ENCODE results near the gene HTR2A.
A peak's percentile ranks its signal among the peaks of the same experiment; 100 is the strongest.

HTR2A gene

DNA sequence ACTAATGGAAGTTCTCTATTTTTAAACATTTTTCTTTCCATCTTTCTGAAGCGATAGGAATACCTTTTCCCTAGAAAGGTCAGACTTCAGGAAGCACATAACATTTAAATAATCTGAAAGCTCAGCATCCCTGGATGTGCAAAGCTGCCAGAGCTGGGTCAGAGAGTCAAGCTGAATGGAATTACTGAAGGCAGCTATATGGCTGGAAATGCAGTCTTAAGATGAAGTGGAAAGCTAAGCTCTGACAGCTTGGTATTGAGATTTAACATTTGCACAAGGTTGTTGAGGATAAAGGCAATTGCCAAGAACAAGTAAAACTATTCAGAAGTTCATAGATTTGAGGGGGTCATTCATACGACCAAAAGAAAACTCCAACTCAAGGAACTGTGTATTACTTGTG lies 28.8 kb downstream of the HTR2A start:
- DNase-seq (ENCODE audit: low spot score) = no peak

DNA sequence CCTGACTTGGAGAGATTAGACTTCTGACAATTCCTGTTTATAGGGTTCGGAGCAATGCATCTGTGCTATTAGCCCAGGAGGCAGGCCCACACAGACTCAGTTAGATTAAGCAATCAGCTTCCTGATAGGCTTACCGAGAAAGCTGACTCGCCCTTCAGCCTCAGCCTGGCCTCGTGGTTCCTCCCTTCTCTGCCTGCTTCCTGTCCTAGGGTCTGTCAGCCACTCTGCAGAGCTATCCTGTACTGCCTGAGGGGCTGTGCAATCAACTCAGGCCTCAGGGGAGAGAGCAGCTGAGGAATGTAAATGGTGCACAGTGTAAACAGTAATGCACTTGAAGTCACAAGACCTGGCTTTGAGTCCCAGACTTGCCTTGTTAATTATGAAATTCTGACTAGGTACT lies 30.7 kb downstream of the HTR2A start:
- no peak for DNase-seq (ENCODE audit: low spot score)

DNA sequence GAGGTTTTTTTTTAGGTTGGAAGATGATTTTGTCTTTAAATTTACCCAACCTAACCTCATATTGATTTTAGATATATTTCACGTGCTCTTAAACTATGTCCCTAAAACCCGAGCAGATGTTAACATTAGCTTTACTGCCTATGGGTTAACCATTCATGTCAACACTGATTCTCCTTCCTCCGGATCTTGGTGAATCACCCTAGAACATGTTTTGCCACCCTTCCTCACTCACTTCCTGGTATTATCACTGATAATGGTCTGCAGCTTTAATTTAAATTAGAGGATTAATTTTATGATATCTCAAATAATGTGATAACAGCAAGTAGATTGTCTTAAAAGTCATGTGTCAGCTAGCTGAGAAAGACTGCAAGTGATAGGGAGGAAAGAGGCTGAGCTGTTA lies 31.9 kb downstream of the HTR2A start:
- no peak for DNase-seq (ENCODE audit: low spot score)

DNA sequence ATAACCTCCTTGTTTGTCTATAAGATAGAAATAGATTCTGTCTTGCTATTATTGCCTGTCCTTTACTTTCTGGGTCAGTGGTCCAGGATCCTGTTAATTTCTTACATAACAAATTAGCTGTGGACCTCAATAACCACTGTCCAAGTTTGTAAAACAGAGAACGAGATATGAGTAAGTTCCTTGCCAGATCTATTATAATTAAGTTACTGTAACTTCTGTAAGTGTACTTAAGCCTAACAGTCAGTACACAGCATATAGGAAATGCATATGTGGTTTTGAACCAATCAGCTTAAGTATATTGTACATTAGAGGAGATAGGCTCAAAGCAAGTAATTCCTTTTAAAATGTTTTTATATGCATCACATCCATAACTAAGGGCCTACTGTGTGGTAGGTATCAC lies 34.9 kb downstream of the HTR2A start:
- DNase-seq (ENCODE audit: low spot score) = no peak

DNA sequence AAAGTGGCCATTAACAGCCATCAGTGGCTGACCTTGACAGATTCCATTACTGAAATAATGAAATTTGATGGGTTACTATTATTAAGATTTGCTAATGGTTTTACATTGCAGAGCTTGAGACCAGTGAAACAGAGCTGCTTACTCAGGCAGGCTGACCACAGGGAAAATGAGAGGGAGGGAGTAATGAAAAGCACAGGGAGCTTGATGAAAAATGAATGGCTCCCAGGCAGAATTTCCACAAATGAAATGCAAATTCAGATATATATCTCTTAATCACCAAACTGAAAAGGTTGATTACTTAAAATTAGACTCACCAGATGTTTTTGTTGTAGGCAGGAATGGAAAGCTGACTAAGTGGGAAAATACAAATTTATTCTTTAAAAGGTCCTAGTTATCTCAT lies 36.1 kb downstream of the HTR2A start:
- no peak for DNase-seq (ENCODE audit: low spot score)

DNA sequence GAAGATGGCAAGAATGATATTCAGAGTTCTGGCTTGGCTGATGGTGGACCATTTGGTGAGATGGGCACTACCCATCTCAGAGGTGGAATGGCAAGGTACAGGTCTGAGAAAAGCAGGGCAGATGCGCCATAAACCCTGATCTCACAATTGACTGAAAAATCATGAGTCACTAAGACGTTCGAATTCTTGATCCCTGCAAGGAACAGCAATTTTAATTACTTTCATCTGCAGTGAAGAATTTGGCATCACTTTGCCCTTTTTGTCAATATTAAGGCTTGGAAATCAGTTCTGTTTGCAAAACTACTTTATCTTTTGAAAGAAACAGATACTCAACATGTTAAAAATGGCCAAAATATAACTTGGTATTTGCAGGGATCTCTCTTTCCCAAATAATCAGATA lies 38.1 kb downstream of the HTR2A start:
- no peak for DNase-seq (ENCODE audit: low spot score)

DNA sequence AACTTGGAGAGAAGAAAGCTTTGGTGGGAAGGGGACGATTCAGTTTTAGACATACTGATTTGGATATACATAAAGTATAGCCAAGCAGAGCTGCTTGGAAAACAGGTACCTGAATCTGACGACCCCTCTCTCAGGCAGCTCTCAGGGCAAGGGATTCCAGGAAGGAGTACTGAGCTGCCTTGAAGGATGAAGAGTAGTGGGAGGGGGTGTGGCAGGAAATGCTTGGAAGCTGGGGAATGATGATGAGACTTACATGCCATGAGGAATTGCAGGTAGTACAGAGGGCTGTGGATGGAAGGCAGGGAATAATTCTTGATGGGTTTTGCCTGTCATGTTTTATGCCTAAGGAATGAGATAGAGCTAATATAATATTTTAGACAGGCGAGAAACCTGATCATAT lies 38.7 kb downstream of the HTR2A start:
- DNase-seq (ENCODE audit: low spot score) = no peak

DNA sequence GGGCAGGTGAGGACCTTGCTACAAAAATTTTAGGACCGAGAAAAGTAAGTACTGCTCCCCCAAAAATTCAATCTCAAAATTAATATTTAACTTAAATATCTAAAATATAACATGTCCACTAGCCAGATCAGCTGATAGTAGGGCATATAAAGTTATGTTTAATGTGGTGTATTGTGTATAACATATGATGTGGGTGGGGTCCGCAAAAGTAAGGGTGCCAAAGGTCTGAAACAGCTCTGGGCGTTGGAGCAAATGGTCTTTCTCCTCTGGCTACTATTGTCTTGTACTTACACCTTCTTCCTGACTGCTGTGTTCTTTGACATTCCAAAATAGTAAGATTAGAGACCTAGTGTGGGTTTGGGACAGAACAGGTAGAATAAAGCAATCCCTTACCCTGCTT lies 41.2 kb downstream of the HTR2A start:
- DNase-seq (ENCODE audit: low spot score) = no peak

DNA sequence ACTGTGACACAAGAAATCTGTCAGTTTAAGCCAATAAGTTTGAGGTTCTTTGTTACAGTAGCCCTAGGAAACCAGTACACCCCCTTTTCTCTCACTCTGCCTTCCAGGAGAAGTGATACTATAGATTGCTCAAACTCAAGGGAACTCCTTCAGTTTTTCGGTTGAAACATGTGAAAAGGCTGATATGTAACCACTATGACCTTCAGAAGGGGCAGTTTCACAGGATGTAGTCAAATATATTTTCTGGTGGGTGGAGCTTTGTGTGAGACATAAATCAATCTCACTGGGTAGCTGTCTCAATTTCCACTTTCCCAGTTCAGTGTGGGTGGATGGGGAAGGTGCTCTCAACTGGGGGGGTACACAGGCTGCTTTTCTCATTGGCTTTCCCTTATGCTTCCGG lies 41.7 kb downstream of the HTR2A start:
- DNase-seq (ENCODE audit: low spot score) = no peak

DNA sequence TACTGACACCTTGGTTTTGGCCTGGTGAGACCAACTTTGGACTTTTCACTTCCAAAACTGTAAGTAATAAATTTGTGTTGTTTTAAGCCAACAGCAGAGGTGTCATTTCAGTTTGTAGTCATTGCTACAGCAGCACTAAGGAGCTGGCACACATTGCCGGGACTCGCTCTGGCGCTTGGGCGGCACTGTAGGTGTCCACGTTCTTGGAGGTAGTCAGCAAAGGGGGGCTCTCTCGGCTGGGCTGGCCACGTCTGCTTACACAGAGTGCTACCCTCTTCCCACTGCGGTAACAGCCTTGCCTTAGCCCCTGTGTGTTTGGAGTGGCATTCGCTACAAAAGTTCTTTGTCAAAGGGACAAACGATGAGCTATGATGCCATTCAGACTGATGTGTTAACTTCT lies 44.7 kb downstream of the HTR2A start:
- DNase-seq (ENCODE audit: low spot score) = no peak

DNA sequence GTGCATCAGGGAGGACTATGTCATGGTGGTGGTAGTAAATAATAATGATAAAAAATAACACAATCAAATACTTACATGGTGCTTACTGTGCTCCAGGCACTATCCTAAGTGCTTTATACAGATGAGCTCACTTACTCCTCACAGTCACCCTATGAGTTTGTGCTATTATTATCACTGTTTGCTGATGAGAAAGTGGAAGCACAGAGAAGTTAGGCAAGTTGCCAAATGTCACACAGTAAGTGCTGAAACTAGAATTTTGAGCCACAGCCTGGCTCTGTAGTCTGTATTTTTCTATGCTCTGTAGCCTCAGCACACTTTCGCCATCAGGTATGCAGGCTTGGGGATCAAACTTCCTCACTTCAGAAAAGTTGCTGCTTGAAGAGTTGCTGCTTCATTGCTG lies 46.6 kb downstream of the HTR2A start:
- DNase-seq (ENCODE audit: low spot score) = no peak

DNA sequence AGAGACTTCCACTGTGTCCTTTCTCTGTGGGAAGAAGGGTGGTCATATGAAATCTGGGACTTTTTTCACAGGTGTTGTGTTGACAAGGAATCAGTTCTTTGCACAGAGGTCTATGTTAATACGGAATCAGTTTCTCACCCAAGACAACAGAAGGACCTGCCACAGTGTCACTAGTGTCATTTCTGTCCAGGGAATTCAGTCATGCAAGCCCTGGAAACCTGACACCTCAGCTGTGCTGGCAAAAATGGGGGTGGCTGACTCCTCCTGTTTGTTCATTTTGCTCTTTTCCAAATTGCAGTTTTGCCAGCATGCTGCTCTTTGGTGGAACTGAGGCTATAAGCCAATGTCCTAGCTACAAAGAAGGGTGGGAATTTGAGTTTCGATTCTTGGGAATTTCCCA lies 50.1 kb downstream of the HTR2A start:
- DNase-seq (ENCODE audit: low spot score) = no peak

DNA sequence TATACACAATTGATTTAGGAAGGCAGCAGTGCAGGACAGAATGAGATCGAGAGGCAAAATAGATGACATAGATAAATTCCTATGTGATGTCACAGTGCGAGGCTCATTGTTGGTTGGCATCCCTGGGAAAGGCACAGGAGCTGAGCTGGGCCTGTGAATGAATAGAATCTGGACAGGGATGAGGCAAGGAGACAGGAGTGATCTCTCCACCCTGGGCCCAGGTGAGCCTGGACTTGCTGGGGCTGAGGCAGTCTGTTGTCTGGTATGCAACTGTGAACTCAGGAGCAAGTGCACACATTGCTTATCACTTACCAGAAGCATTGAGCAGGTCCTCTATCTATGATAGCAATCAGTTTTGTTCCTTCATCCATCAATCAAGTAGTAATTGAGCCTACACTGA lies 51.7 kb downstream of the HTR2A start:
- DNase-seq (ENCODE audit: low spot score) = no peak

DNA sequence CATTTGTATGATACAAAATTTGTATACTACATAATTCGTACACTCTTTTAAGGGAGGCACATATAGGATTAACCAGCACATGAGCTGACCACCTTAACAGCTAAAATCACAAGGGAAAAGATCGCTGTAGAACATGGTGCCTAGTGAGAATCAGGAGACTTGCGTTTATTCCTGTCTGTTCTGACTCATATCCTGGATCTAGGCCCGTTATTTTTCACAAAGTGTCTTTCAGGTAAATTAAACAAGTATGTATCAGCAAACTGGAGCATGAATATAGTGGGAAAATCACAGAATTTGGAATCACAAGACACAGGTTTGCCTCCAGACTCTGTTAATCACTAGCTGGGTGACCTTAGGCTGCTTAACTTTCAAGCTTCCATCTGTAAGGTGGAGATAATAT lies 52.4 kb downstream of the HTR2A start:
- no peak for DNase-seq (ENCODE audit: low spot score)

DNA sequence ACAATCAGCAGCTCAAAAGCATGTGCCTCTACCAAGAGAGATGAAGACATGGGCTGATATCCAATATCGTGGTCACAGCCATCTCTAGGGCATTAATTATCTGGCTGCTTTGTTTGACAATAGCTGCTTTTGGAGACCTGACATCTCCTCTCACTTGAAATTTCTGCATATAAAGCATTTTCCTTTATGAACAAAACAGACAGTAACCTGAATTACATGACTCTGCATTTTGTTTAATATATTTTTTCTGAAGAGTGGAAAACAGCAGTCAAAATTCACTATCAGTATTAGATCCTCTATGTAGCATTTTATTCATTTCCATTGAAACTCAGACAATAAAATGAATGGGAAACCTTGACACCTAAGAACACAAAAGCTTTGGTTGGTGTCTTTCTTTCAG lies 57.5 kb downstream of the HTR2A start:
- DNase-seq (ENCODE audit: low spot score) = no peak

DNA sequence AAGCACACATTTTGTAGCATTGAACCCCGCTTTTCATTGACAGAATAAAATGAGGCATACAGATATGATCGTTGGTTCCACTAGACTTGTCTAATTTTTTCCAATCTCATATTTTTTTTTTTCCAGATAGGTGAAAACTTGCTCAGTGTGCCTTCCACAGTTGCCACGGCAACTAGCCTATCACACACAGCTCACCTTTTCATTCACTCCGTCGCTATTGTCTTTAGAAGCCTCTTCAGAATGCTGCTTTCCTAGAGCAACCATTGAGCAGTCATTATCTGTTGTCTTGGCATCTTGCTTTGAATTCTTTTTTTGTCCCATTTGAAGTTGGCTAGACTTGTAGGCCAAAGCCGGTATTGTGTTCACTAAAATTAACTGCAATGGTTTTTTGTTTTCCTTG lies 62.2 kb downstream of the HTR2A start:
- no peak for DNase-seq (ENCODE audit: low spot score)

DNA sequence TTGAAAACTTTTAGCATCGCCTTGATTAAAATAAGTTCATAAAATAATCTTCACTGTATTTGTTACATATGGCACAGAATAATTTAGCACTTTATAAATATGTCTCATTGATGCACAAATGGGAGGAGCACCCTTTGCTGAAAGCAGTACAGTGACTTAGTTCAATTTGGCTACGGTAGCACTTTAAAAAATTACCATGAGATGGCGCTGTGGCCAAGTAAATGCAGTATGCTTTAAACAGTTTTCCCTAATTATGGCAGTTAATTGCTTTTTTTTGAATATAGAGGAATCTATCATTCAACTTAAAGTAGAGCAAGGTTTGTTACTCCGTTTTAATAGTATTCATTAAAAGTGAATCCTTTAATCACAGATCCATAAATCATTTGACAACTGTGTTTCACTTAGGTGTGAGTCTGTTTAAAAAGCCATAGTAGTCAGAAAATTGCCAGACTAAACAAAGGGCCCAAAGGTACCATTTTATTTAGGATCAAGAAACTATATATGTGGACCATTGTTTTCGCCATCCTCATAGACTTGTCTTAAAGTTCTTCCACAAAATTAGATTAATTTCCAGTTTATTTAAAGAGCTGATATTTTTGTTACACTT lies 65.2 kb downstream of the HTR2A start:
- DNase-seq (ENCODE audit: low spot score) = peak; percentile 45

DNA sequence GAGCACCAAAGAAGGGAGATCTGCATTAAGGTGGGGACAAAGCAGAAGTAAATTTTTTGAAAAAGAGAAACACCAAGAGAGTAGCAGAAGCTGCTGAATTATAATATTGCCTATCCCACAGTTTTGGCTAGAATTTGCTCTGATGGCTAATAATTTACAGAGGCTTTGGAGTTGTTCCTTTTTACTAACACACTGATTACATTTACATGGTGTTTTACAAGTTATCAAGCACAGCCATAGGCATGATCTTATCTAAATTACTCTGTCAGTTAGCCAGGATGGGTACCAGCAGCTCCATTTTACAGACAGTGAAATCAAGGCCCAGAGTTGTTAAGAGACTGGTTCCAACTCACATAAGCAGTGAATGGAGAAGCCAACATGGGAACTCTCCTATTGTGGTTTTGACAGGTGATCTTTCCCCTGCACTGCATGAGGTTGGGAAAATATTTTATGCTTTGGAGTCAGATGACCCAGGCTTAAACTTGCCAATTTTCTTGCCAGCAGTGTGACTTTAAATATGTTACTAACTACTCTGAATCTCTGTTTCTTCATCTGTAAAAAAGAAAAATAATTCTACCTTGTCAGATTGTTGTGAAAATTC lies 66.3 kb downstream of the HTR2A start:
- no peak for DNase-seq (ENCODE audit: low spot score)

DNA sequence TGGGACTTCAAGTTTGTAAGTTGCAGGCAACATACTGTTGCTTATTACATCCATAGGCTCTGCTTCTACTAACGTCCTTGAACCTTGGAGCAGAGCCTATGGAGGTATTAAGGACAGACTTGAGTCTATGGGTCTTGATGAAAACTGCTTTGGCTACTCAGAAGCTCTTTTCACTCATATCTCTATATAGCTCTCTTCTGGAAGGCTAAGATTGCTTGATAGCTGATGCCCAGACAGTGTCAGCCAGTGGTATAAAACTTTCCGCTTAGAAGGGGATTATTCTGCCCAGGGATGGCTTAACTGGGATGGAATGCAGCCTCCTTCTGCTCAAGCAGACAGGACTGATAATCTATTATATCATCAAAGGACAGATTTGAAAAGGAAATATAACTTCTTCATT lies 74.3 kb downstream of the HTR2A start:
- no peak for DNase-seq (ENCODE audit: low spot score)

DNA sequence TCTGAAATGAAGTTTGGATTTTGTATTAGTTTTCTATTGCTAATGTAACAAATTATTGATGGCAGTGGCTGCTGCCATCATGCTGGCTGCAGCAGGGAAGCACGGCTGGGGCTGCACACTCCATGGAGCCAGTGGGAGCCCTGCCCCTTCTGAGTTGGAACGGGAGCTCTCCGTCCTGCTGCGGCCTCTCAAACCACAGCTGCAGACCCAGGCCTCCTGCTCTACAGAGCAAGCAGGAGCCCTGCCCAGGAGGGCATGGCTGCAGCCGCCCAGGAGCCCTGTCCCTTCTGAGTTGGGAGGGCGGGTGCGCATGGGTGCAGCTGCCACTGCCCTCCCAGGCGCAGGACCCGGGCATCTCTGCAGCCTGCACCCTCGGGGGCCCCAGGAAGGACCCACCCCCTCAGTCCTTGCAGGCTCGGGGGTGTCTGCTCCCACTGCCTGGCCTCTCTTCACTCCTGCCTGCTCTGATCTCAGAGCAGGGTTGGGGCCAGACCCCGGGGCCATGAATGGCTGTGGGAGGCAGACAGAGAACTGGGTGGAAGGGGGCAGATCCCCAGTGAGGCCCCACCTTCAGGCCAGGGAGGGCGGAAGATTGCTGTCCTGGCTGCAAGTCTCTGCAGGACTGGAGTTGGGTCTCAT lies 78.9 kb downstream of the HTR2A start:
- no peak for DNase-seq (ENCODE audit: low spot score)

DNA sequence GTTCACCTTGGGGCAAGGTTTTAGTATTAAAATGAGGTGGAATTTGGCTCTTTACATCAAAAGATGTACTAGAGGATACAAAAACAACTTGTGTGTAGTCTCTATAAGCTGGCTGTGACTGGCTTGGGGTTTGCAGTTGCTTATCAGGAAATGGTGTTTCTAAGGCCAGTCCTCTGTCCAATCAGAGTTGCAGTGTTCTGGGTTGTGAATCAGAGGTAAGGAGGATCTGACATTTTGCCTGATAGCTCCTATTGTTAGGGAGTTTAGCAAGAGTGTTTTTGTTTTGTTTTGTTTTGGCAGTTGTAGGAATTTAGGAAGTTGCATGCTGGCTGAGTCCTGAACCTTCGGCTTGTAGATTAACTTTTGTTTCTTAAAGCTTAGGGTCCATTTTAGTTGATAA lies 79.8 kb downstream of the HTR2A start:
- DNase-seq (ENCODE audit: low spot score) = no peak

DNA sequence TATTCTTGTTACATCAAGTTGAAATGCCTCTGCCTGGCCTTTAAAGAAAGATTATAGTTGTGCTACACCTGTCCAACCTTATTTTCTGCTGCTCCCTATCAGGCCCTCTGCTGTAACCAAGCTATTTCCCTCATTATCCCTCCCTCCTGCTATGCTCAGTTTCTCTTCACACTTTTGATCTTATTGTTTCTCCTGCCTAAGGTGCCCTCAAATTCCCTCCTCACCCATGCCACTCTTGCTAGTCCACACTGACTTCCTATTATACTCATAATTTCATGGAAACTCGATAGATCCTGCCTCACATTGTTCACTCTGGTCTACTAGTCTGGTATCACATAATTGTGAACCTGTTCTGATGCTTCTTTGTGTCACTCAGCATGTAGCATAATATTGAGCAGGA lies 80.5 kb downstream of the HTR2A start:
- DNase-seq (ENCODE audit: low spot score) = no peak

DNA sequence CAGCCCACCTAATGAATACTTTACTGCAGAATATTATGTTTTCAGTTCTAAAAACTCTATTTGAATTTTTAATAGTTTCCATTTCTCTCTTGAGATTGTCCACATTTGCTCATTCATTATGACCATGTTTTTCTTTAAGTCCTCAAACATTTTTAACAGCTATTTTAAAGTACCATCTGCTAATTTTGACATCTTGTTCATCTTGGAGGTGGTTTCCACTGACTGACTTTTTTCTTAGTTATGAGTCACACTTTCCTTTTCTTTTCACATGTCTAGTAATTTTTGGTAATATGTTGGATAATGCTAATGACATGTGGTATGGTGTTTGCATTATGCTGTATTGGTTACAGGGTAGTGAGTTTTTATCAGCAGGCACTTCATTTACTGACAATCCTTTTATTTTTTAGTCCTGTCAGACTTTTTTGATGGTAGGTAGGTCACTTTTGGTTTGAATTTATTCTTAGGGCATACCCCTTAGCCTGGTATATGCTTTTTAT lies 84.5 kb downstream of the HTR2A start:
- DNase-seq (ENCODE audit: low spot score) = no peak

DNA sequence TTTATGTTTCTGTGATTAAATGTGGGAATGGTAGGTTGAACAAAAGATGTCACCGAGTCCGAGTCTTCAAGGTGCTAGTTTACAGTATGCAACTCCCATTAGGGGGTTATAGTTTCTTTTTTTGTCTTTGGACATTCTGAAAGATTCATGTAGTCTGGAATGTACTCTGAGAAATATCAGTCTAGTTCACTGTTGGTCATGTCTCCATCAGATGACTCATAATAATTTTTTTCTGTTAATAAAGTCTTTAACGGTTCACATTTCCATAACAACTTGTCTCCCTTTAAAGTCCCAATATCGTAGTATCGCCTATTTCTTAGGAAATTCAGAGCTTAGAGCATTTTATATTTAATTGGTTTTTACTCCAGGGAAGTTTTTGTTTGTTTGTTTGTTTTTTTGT lies 86.4 kb downstream of the HTR2A start:
- no peak for DNase-seq (ENCODE audit: low spot score)
